GM18507 (cell line): ENCODE data around the gene ACSM2A.
"Not testable (repeated sequence)": the region's sequence is repeated elsewhere in the genome, so short reads cannot be mapped to it uniquely, and the experiment has no call there.

Experiments
- DNase-seq: peaks from one replicate; pipeline ENCODE4 v3.0.0; 2011; ENCODE audit warnings: low read depth; ENCODE audit not compliant: insufficient read length; ENCODE audit errors: extremely low spot score
- FAIRE-seq: peaks from 2 replicates; lab custom pipeline; 2011; peaks lifted over from hg19 to GRCh38; lab: Jason Lieb, UNC

Gene ACSM2A

DNA sequence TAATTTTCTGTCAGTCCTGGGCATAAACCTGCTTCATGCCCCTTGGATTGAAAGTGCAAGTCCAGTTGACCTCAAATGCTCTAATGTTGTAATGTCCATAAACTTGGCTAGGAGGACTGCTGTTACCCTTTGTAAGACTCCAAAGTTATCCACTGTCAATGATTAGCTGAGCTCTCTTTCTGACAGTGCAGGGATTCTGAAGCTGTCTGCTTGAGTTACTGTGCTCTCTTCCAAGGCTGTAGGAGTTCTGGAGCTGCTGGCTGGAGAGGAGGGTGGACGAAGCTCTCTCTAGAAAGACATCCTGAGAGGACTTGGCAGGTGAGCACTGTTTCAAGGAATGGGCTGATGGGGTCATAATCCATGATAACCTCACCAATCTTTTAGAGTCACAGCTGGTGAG is at the start of gene ACSM2A:
Gene ACSM2A (plus strand): TSS at position 158 of the 400 bp plus-strand sequence. CDS start 8,594 bp downstream, outside the sequence.
- FAIRE-seq, DNase-seq: not testable (repeated sequence)

- FAIRE-seq, result no peak
Observed at GRCh38 chr16:20402651-20403050, 48.7 kb upstream of the ACSM2A start.

GRCh38 chr16:20404637-20405036 is 46.7 kb upstream of the ACSM2A start, which contains the start of gene PDILT:
Gene PDILT, minus strand, starts transcription at chr16:20404737. Its CDS starts 5,437 bp downstream, at chr16:20399300.
- DNase-seq (no peak), FAIRE-seq (no peak)

More at GRCh38 chr16:20402651-20403050, 48.7 kb upstream of the ACSM2A start:
- DNase-seq, result no peak

DNA sequence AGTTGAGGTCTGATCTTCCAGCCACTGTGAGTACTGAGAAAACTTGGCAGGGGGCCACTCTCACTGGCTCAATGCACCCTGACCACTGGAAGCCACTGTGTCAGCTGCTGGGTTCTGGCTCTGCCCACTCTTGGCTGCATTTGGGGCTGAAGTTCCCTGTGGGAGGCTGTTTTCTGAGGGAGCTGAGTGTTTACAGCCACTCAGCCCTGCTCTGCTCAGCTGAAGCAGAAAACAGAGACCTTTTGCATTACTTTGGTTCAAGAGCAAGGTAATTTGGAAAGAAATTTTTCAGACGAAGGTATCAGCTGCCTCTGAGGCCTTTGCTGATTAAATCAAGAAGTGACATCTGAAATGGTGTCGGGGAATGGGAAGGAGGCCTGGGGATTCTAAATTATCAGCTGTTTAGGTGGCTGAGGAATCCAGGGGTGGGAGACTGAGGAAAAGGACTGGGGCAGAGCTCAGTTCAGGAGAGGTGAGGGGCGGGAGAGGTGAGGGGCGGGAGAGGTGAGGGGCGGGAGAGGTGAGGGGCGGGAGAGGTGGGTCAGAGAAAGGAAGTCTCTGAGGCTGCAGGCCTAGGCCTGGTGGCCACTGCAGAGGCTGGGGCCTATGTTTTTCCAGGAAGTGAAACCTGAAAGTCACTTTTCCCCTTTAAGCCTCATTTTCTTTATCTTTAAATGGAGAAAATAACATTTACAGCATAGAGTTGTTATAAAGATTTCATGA is 41.8 kb upstream of the ACSM2A start, which contains the start of gene ACSM5:
Gene ACSM5 (plus strand): TSS at position 137 of the 723 bp plus-strand sequence. CDS start 1,951 bp downstream, outside the sequence.
- FAIRE-seq (no peak), DNase-seq (no peak)

GRCh38 chr16:20410121-20410723 is 41.1 kb upstream of the ACSM2A start:
- DNase-seq, result peak; percentile 39
- peak; percentile 75 for FAIRE-seq

DNA sequence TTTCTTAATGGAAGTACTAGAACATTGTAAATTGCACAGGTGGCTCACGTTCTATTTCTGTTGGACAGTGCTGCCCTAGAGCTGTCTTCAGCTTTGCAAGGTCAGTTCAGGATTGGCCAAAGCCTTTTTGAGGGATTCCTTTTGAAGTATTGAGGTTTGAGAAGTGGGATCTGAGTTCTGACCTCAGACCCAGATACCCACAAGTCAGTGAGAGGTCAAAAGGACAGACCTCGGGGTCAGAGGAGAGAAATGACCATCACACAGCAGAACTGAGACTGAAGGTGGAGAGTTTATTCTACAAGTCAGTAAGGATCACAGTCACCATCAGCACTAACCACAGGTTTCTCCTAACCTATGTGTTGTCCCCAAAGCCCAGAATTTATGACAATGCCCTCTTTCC is 40.3 kb upstream of the ACSM2A start:
- DNase-seq, result no peak
- FAIRE-seq, result peak; percentile 69

GRCh38 chr16:20415541-20415940 is 35.8 kb upstream of the ACSM2A start:
- DNase-seq (no peak), FAIRE-seq (no peak)

DNA sequence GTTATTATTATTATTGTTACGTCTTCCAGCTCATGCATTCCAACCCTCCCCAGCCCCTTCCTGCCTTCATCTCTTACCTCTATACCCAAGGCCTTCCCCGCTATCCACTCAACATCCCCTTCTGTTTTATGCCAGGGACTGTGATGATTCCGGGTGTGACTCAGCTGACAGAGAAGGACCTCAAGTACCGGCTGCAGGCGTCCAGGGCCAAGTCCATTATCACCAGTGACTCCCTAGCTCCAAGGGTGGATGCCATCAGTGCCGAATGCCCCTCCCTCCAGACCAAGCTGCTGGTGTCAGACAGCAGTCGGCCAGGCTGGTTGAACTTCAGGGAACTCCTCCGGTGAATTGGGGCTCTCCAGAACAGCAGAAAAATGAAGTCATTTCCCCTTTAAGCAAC is 32.2 kb upstream of the ACSM2A start:
- not testable (repeated sequence) for DNase-seq, FAIRE-seq

- not testable (repeated sequence) for FAIRE-seq, DNase-seq
Observed at GRCh38 chr16:20421748-20422147, 29.6 kb upstream of the ACSM2A start.

DNA sequence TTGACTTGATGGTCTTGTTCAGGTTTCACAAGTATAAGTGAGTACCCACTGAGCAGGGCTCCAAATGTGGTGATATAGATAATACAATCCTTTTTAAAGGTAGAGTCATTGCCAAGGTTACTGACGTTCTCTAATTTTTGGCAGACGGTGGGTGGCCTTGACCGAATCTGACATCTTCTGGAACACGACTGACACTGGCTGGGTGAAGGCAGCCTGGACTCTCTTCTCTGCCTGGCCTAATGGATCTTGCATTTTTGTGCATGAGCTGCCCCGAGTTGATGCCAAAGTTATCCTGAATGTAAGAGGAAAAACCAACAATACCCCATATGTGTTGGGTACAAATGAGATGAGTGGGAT is 27.6 kb upstream of the ACSM2A start:
- not testable (repeated sequence) for DNase-seq, FAIRE-seq

GRCh38 chr16:20424129-20424866 is 27.0 kb upstream of the ACSM2A start:
- FAIRE-seq (no peak), DNase-seq (no peak)

DNA sequence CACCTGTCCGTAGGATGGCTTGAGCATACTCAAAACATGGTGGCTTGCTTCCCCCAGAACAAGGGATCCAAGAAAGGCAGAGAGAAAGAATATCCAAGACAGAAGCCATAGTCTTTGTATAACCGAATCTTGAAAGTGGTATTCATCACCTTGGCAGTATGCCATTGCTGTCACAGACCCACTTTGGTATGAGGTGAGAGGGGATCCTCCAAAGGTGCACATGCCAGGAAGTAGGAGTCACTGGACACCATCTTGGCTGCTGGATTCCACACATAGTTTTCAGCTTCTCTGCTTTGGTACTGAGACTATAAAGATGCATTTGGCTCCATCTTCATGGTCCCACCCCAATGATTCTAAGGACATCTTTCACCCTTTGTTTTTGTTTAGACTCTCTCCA is 23.9 kb upstream of the ACSM2A start:
- not testable (repeated sequence) for FAIRE-seq

DNA sequence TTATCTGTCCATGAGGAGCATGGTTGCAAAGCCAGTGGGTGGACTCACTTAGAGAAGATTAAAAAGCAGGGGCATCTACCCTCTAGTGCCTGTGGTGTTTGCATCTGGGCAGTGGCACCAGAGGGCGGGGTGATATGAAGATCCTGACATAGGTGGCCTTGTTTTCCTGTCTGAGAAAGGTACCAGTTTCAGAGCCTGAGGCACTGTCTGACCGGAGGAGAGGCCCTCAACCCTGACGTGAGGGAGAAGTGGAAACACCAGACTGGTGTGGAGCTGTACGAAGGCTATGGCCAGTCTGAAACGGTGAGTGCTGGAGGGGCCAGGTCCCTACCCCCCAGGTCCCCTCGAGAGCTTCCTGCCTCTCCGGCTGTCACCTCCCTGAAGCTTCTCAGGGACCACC is 21.8 kb upstream of the ACSM2A start:
- DNase-seq, FAIRE-seq: not testable (repeated sequence)

More for the DNA sequence above, 23.9 kb upstream of the ACSM2A start:
- DNase-seq, result not testable (repeated sequence)

DNA sequence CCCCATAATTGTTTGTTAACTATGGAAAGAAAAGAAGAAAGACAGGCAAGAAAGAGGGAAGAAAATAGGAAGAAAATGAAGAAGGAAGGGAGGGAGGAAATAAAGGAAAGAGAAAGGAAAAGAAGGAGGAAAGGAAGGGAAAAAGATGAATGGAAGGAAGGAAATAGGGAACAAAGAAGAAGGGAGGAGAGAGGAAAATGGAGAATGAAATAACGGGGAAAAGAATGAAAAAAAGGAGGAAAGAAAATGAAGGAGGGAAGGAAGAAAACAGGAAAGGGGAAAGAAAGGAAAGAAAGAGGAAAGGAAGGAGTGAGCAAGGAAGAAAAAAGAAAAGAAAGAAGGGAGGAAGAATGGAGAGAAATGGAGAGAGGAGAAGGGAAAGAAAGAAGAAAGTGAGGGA is 20.8 kb upstream of the ACSM2A start:
- DNase-seq, FAIRE-seq: not testable (repeated sequence)

DNA sequence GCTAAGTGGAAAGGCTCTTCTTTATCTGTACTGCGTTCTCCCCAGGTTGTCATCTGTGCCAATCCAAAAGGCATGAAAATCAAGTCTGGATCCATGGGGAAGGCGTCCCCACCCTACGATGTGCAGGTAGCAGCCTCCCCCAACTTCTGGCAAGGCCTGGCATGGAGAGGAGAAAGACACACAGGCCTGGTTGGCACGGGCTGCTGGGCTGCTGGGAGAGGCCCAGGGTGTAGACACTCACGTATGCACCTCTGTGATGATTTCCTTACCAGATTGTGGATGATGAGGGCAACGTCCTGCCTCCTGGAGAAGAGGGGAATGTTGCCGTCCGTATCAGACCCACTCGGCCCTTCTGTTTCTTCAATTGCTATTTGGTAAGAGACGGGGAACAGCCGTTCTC is 20.4 kb upstream of the ACSM2A start:
- no peak for FAIRE-seq
- DNase-seq, result no peak

GRCh38 chr16:20438950-20439349 is 12.4 kb upstream of the ACSM2A start:
- not testable (repeated sequence) for DNase-seq, FAIRE-seq

DNA sequence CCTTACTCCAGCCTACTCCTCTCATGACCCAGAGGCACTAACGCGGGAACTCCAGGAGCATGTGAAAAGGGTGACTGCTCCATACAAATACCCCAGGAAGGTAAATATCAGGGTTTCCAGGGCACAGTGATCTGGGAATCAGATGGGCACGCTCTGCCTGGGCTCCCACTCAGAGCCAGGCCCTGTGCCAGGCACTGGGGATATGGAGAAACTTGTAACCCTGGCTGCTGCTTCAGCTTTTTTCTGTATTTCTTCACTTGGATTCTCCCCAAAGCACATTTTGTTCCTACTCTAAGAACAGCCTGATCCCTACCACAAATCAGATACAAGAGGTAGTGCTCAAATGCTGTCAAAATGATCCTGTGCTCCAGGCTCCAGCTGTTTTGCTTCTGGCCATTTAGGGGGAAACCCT is 11.5 kb upstream of the ACSM2A start:
- FAIRE-seq, DNase-seq: not testable (repeated sequence)

- not testable (repeated sequence) for FAIRE-seq, DNase-seq
Observed at GRCh38 chr16:20440731-20441130, 10.6 kb upstream of the ACSM2A start.

- no peak for DNase-seq
- no peak for FAIRE-seq
Observed at GRCh38 chr16:20441191-20441590, 10.1 kb upstream of the ACSM2A start.

- FAIRE-seq, DNase-seq: not testable (repeated sequence)
Observed at GRCh38 chr16:20441859-20442258, 9.5 kb upstream of the ACSM2A start.
